GM21447 (cell line): Measurements from ENCODE around the gene HIGD2B.
A peak's percentile ranks its signal among the peaks of the same experiment; 100 is the strongest.
"Not testable (repeated sequence)": the region's sequence is repeated elsewhere in the genome, so short reads cannot be mapped to it uniquely, and the experiment has no call there.

Experiments used
- ATAC-seq: cut with Tn5 transposase; IDR thresholded peaks from one replicate; pipeline ENCODE4 v1.9.1; 2021; ENCODE audit not compliant: unreplicated experiment

HIGD2B gene, protein sequence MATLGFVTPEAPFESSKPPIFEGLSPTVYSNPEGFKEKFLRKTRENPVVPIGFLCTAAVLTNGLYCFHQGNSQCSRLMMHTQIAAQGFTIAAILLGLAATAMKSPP

DNA sequence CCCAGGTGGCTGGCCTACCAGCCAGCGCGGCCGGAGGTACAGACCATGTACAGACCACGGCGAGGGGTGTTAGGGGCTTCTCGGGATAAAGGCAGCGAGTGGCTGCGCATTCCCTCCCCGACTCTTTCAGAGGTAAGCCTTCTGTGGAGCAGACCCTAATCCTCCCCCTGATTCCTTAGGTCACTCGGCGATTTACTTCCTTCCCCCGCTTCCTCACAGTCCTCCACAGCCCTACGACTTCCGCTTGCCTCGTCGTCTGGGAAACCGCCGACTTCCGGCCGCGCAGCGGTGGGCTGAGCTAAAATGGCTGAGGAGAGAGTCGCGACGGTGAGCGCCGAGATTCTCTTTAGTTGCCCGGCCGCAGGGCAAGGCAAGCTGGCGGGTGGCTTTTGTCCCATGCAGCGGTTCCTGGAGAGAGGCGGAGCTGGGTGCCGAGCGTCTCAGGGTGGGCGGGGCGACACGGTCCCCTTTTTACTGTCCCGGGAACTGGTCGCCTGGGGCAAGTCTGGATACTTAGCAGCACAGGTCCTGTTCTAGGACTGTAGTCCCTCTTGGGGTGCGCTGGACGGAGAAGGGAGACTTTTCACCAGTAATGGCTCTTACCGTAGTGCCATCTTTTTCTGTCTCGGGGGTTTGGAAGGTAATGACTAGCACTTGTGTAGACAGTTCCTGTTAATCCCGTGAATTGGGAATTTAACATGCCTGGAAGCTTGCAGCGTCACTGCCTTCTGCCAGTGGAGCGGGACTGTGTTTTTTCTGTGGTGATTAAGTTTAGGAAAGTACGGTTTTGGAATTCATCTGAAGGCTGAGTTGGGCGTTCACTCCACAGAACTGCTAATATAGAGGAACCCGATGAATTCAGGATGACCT, at the start of gene HIGD2B, which contains the start of gene BBS4:
Gene HIGD2B (minus strand): TSS at position 258 of the 870 bp plus-strand sequence. CDS start 9,808 bp downstream, outside the sequence.
Gene BBS4 (plus strand): TSS at position 283 of the 870 bp plus-strand sequence. CDS start 21 bp downstream, at position 304.
- ATAC-seq: peak; percentile 96

DNA sequence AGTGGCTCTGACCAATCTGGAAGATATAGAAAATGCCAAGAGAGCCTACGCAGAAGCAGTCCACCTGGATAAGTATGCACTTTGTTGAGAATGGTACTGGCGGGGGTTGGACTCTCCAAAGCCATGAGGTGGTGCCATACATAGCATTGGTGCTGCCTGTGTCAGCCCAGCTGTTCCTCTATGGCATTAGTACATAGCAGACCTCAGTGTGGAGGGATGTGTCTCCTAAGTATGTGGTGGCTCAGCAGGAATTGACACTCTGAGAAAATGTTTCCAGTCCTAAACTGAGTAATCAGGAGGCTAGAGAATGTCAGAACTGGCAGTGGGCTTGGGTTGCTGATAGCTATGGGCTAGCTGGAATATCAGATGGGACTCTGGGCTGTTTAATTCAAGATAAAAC, 49.1 kb upstream of the HIGD2B start:
- no peak for ATAC-seq

DNA sequence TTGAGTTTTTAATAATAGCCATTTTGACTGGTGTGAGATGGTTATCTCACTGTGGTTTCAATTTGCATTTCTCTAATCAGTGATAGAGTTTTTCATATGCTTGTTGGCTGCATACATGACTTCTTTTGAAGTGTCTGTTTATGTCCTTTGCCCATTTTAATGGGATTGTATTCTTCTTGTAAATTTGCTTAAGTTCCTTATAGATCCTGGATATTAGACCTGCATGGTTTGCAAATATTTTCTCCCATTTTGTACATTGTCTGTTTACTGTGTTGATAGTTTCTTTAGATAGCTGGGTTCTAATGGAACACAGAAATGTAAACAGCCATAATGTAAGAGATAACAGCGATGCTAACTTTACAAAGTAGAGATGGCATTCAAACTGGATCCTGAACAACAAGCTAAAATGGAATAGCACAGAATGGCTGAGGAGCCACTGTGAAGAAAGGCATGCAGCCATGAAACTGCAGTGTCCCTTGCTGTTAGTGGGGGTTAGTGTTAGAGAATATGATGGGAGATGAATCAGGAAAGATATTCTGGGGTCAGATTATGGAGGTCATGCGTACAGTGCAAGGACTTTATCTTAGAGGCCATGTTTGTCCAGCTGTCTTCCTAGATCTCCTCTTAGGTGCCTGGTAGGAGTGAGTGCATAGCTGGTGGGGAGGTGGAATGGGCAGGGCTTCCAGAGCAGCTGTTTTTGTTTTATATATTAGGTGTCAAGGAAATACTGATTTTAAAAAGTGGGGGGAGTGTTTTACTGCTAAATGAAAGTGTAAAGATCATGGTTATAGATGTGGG, 48.2 kb upstream of the HIGD2B start:
- no peak for ATAC-seq

DNA sequence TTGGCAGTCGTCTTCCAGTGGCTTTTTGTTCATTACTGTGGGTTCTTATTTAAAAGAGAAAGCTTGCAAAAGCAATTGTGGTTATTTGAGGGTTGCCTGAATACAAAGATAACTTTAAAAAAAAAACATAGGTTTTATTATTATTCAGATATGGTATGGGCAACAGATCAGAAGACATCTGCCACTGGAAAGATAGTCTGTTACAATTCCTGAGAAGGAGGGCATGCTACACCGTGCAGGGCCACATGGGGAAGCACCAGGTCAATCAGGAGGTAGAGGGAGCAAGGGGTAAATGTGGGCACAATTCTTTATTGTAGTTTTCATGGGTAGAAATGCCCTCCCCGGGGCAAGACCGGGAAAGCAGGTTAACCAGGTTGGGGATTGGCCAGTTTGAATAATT, 46.5 kb upstream of the HIGD2B start:
- ATAC-seq: no peak

DNA sequence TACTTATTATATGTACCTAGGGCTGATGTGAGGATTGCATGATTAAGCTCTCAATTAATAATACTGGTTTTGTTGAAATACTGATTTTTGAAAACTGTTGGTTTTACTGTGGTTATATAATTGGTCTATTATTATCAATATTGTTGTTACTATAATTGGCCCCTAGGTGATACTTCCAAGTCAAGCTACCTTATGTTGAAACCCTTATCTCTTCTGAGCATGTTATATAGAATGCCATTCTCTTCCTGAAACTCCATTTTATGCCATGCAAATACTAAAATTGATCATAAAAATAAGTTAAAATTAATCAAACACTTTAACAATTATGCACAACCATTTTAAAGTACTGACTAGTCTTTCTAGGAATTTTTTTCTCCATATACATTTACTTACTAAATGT, 46.1 kb upstream of the HIGD2B start:
- ATAC-seq: no peak

DNA sequence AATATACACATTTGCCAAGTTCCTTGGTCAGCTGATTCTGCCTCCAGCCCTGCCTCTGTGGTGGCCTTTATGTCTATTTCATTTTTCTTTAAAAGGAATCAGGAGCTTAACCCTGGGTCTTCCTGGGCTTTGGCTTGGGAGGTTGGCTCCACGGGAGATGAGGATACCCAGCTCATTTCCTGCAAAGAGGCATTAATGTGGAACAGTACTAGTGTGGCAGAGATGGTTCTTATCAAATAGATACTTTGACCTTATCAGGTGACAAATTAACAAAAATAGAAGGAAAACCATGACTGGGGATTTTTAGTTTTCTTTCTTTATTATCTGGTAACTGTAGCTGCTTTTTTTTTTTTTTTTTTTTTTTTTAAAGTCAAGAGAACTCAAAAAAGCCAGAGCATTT, 42.8 kb upstream of the HIGD2B start:
- no peak for ATAC-seq

DNA sequence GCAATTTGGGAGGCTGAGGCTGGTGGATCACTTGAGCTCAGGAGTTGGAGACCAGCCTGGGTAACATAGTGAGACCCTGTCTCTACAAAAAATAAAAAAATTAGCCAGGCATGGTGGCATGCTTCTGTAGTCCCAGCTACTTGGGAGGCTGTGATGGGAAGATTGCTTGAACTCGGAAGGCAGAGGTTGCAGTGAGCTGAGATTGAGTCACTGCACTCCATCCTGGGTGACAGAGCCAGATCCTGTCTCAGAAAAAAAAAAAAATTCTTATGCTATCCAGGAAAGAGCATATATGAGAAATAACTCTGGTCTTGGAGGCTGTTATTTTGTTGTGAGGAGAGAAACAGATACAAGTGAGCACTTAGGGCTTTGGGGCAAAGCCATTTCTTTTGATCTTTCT, 42.3 kb upstream of the HIGD2B start:
- ATAC-seq: not testable (repeated sequence)

DNA sequence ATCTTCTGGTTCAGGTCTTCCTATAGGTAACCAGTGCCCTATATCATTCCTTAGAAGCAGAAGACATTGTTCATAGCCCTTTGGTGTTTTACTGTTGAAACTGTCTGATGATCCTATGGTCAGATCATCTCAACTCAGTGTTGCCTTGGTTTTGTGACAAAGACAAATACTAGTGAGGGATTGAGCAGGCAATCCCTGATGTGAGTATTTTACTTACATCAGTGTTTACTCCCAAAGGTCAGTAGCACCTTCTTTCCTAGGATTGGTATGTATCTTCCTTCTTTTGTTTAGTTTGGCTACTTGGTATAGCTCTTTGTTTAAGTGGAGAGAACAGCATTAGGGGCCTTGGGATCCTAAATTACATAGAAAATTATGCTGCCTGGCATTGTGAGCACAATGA, 41.2 kb upstream of the HIGD2B start:
- ATAC-seq: no peak

DNA sequence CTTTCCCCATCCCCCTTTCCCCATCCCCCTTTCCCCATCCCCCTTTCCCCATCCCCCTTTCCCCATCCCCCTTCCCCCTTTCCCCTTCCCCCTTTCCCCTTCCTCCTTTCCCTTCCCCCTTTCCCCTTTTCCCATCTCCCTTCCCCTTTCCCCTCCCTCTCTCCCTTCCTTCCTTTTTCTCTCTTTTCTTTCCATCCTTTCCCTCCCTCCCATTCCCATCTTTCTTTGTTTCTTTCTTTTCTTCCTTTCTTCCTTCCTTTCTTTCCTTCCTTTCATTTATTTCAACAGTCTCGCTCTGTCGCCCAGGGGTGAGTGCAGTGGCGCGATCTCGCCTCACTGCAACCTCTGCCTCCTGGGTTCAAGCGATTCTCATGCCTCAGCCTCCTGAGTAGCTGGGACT, 39.9 kb upstream of the HIGD2B start:
- not testable (repeated sequence) for ATAC-seq

DNA sequence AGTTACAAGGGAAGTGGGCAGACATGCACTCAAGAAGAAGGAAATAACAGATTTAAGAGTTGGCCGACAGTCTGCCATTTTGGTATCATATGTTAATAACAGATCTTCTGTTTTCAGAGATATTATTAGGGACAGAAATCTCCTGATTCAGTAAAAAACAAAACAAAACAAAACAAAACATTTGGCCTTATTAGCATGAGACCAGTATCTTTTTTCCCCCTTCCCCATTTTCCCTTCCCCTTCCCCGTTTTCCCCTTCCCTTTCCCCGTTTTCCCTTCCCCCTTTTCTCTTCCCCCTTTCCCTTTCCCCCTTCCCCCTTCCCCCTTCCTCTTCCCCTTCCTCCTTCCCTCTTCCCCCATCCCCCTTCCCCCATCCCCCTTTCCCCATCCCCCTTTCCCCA, 39.5 kb upstream of the HIGD2B start:
- ATAC-seq: no peak

DNA sequence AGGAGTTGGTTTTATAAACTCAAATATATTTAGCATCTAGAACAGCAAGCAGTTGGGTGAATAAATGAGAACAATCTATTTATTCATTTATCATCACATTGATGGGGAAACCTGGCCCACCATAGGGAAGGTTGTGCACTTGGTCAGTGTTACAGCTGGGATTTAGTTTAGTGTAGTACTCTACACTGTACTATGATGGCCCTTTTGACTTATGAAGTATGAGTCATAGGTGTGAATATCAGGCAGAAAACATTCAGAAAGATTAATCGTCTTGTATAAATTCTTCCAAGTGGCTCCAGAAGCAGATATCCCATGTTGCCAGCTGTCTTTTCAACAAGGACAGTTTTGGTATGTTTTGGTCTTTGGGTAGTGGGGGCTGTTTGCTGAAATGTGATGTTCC, 38.0 kb upstream of the HIGD2B start:
- no peak for ATAC-seq

DNA sequence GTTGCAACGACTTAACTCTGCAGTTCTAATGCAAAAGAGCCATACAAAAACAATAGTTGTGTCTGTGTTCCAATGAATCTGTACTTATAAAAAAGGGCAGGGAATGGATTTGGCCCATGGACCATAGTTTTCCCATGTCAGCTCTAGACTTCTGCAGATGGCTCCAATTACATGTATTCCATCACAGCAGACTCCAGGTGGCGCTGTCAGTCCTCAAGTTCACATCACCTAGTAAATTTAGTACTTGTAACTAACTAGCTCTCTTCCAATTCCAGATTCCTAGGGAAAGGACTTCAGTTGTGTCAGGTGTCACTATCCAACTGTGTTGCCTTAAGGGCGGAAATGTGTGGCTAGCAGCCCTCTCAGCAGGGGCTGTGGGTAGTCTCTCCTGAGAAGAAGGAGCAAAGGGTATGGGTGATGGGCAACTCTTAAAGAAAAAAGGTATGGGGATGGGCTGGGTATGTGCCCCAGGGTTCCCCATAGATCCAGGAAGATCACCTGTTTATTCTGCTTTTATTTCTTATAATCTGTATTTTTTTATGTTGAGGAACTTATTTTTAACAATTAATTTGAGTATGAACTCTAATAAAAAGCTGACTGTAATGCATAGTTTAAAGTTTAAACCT, 36.2 kb upstream of the HIGD2B start:
- no peak for ATAC-seq

DNA sequence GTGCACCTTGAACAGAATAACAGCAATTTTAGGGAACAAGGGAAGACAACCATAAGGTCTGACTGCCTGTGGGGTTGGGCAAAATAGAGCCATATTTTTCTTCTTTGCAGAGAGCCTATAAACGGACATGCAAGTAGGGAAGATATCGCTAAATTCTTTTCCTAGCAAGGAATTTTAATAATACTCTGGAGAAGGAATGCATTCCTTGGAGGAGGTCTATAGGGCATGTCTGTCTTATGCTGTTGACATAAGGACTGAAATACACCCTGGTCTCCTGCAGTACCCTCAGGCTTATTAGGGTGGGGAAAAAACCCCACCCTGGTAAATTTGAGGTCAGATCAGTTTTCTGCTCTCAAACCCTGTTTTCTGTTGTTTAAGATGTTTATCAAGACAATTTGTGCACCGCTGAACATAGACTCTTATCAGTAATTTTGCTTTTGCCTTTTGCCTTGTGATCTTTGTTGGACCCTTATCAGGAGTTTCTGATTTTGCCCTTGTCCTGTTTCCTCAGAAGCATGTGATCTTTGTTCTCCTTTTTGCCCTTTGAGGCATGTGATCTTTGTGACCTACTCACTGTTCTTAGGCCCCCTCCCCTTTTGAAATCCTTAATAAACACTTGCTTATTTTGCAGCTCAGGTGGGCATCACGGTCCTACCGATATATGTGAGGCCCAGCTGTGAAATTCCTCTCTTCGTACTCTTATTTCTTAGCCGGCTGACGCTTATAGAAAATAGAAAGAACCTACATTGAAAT, 22.7 kb upstream of the HIGD2B start:
- not testable (repeated sequence) for ATAC-seq

DNA sequence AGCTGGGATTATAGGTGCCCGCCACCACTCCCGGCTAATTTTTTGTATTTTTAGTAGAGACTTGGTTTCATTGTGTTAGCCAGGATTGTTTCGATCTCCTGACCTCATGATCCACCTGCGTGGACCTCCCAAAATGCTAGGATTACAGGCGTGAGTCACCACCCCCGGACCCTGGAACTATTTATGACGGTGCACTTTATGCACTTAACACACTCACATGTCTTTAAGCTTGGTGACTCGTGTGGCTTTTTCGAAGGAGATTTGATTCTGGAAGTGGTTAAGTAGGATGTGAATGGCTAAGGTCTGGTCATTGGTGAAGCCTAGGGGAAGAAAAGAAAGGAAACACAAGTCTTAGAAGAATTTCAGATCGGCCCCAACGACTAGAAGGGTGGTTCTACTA, 20.3 kb upstream of the HIGD2B start:
- no peak for ATAC-seq

DNA sequence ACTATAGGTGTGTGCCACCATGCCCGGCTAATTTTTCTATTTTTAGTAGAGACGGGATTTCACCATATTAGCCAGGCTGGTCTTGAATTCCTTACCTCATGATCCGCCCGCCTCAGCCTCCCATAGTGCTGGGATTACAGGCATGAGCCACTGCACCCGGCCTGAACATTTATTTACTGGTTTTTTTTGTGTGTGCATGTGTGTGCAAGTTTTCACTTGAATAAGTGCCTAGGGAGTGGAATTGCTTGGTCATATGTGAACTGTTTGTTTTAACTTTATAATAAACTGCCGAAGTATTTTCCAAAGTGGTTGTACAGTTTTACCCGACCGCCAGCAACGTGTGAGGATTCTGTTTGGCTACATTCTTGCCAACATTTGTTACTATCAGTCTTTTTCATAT, 14.1 kb upstream of the HIGD2B start:
- ATAC-seq: no peak

DNA sequence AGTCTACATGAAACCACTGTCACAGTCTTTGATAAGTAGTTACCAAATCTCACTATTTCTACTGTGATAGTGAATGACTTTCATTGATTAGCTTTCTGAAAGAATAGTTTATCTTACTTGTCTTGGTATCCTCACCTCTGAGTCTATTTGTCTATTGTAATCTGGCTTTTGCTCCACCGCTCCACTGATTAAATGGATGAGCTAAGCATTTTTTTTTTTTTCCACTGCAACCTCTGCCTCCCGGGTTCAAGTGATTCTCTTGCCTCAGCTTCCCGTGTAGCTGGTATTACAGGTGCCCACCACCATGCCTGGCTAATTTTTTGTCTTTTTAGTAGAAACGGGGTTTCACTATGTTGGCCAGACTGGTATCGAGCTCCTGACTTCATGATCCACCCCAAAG, 13.0 kb upstream of the HIGD2B start:
- no peak for ATAC-seq

DNA sequence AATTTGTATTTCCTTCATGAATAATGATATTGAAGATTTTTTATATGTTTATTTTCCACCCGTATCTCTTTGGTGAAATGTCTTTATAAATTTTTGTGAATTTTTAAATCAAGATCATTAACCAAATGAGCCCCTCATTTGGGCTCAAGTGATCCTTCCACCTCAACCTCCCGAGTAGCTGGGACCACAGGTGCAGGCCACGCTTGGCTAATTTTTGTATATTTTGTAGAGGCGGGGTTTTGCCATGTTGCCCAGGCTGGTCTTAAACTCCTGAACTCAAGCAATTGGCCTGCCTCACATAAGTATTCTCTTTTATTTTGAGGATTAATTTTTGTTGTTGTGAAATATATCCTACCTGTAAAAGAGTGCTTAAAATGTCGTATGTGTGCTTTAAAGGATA, 5.0 kb upstream of the HIGD2B start:
- ATAC-seq: no peak

DNA sequence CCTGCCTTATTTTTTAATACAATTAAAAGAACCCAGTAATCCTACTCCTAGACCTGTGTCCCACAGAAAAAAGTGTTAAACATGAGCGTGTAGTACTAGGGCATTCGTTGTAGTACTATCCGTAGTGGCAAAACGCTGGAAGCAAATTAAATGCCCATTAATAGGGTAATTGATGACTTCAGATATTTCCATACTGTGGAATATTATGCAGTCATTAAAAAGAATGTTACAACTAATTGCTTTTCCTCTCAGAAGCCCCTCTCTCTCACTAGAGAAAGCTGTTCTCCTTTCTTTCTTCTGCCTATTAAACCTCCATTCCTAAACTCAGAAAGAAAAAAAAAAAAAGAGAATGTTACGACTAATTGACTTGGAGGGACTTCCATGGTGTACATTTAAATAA, 2.7 kb upstream of the HIGD2B start:
- ATAC-seq: no peak

DNA sequence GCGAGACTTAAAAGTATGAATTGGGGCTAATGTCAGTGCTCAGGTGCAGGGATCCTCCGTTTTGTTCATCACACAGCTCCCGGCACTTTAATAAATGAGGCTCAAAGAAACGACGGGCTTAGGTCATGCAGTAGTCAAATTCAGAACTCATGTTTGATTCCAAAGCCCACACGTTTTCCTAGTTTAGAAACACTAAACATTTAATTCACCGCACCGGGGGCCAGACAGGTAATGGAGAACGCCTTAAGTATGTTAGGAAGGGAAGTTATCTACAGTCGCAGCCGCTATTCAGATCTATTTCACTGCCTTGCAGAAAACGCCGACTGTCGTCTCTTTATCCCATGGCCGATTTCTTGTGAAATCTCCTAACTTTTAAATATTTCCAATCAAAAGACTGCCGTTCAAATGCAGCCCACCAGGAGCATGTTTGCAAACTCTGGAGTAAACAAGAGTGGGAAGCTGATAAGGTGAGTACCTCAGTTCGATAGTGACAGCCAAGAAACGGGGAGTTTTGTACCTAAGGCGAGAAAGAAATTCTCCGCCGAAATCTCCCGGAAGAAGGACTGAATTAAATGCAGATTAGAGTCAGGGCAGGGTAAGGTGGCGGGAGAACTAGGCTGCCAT, 569 bp downstream of the HIGD2B start:
- peak; percentile 11 for ATAC-seq

DNA sequence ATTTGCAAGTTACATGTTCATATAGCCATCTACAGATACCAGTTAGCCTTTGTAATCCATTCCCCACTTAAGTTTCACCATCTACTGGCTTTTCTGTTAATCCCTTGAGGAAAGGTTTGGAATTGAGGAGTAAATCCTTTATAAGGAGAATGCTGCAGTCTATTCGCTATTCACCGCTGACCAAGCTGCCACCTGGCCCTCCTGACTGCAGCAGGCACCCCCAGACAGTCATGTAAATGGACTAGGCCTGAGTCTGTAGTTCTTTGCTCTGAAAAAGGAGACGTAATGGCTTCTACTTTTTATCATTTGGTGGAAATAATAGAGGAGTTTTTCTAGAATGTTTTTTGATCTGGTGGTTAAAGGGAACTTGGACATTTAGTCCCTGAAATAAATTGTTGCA, 3.2 kb downstream of the HIGD2B start:
- ATAC-seq: no peak
